Posterior cingulate gyrus (tissue), 11 donors: ENCODE results near the gene CD59.
A peak's percentile ranks its signal among the peaks of the same experiment; 100 is the strongest.
"Not testable (repeated sequence)": the region's sequence is repeated elsewhere in the genome, so short reads cannot be mapped to it uniquely, and the experiment has no call there.

Source experiments
- DNase-seq, 10 donors: peaks; one replicate each; pipeline versions ENCODE4 v3.0.0 to v3.0.0-alpha.2; 2020 to 2021; ENCODE audit warnings: mixed read lengths in 3 of 10
- intact Hi-C: fragments of 100-400 bp; cut with DNase I; formaldehyde crosslinking; loops from one replicate; pipeline ENCODE4 v1.15.1; 2023

Gene CD59

DNA sequence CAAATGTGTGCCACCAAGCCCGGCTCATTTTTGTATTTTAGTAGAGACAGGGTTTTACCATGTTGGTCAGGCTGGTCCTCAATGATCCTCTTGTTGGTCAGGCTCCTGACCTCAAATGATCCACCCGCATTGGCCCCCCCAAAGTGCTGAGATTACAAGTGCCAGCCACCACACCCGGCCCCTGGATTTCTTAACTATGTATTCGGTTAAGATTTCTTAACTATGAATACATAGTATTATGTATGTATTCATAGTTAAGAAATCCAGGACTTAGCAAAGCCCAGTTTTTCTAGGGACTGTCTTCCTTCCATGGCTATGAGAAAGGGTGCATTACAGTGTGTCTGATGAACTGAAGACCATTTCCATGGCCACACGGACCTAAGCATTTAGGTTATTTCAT, 37.3 kb downstream of the CD59 start:
- intact Hi-C loops = no loop called here
- no peak for DNase-seq

GRCh38 chr11:33697997-33698396, 38.2 kb downstream of the CD59 start:
- intact Hi-C loops = no loop called here
- no peak for DNase-seq

DNA sequence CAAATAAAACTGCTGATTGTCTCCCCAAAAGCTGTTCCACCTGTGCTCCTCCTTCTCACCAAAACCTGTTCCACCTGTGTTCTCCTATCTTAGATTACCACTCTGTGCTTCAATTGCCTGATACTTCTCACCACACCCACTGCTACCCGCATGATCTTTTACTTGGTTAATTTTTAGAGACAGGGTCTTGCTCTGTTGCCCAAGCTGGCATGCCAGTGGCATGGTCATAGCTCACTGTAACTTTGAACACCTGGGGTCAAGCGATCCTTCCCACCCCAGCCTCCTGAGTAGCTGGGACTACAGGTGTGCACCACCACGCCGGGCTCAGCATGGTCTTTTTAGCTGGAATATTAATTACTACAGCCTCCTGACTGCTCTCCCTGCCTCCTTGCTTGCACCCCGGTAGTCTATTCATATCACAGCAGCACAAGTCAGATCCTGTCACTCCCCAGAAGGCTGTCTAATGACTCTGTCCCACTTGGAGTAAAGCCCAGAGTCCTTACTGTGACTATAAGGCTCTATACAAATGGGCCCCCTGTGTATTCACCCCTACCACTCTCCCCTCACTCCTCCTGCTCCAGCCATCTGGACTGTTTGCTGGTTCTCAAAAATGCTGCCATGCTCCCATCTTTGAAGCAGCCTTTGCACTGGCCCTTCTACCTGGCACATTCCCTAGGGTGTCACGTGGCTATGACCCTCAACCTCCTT, 39.1 kb downstream of the CD59 start:
- no peak for DNase-seq
- intact Hi-C loops = no loop called here

- no peak for DNase-seq
- intact Hi-C loops = no loop called here
Measured at GRCh38 chr11:33696411-33696810, 39.8 kb downstream of the CD59 start.

- no peak for DNase-seq
- intact Hi-C loops = no loop called here
Measured at GRCh38 chr11:33695051-33695566, 41.1 kb downstream of the CD59 start.

DNA sequence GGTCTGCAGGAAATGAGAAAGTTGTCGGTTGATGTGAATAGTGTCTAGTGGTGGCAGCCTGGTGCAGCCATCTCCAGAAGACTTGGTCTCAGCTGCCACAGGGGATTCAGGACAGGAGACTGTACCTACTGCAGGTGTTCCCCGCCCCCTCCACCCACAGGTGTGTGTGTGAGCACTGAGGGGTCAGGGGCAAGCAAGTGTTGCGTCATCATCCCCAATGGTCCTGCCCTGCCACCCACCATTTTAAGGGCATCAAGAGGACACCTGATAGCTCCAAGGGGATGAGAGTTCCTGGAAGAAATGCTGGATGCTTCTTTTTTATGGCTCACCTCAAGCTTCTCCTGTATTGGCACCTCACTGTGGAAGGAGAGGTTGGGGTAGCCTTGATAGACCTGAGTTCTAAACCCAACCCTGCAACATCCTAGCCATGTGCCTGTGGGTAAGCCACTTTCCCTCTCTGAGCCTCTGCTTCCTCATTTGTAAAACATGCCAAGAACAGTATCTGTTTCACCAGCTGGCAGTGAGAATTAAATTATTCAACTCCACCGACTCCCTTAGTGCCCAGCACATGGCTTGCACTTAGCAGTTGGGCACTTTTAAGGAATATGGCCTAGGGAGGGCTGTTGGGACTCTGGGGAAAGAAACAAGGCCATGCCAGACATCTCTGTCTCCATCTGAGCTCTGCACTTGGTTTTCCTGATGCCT, 41.7 kb downstream of the CD59 start:
- intact Hi-C loops = loop anchor here (5.0 kb wide), 1 partner anchor 532 kb away; the partner anchor contains the start of gene CSTF3

DNA sequence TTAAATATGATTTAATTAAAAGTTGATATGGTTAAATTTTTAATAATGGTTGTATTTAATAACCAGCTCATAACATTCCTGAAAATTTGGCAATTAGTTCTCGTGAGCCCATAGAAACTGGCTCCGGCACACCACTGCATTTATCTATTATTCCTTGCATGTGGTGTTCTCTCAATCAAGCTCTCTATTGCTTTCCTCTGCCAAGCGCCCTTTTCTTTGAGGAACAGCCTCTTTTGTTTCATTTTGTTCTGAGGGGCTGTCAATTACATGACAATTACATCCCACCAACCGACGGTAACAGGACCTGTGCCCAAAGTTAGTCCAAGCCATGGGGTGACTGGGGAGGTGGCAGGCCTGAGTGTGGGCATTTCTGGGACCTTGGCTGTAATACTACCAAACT, 43.7 kb downstream of the CD59 start:
- DNase-seq = no peak
- intact Hi-C loops = loop anchor here (5.0 kb wide), 1 partner anchor 530 kb away; the partner anchor contains the start of gene CSTF3

More for the DNA sequence above, 41.7 kb downstream of the CD59 start:
- no peak for DNase-seq

DNA sequence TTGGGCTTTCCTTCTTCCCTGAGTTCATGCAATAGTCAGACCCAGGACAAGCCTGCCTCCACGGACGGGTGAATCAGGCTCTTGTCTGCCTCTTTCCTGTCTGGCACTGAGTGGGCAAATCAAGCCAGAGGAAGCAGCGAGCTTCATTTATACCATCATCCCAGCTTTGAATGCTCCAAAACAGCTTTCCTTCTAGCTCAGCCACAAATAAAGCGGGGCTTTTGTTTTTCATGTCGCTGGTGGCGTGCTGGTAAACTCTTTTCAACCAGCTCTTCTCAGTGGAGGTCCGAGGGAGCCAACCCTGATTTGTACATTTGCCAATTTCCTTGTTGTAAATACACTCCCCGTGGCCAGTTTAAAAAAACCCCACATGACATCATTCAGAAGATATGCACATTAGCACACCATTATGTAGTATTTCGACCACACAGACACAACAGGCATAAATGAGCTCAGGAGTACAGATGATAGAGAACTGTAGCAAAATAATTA, 44.2 kb downstream of the CD59 start:
- peak; percentile 37 to 94 (median 63) for DNase-seq

GRCh38 chr11:33691066-33691864, 45.0 kb downstream of the CD59 start:
- intact Hi-C loops = loop anchor here (5.0 kb wide), 1 partner anchor 529 kb away; the partner anchor contains the start of gene CSTF3

More for the DNA sequence above, 44.2 kb downstream of the CD59 start:
- intact Hi-C loops = loop anchor here (5.0 kb wide), 1 partner anchor 530 kb away; the partner anchor contains the start of gene CSTF3

DNA sequence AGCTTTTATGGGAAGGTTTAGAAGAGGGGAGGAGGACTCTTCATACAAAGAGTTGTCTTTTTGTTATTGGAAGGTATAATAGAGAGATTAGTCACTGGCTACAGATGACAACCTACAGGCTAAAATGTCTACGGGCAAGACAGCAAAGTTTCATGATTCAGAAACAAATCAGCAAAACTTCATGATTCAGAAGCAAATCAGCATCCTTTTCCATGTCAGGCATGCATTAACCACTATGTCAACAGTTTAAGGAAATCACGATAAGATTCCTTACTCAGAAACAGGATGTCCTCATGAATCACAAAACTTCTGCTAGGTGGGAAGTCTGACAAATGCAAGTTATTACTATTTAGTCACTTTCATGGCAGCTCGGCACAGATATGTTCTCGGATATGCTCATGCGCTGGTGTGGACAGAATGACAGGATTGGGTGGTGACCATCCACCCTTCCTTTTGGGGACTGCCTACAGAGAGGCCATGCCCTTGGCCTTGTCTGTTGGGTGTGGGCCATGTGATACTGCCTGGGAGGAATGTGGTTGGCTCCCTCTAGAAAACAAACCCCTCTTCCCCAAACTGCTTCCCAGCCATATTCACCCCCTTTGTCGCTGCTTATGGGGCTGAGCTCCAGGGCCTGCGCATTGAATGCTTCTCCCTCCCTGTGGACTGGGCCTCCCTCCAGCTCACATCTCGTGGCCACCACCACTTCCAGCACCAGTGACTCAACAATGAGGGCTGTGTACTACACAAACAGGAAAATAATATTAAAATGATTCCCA, 45.7 kb downstream of the CD59 start:
- intact Hi-C loops = loop anchor here (5.0 kb wide), 1 partner anchor 528 kb away; the partner anchor contains the start of gene CSTF3
- peak; percentile 40 to 93 (median 57) for DNase-seq

More at GRCh38 chr11:33691066-33691864, 45.0 kb downstream of the CD59 start:
- DNase-seq = no peak

- intact Hi-C loops = loop anchor here (2.0 to 10.0 kb wide), 2 partner anchors 65 to 147 kb away; no protein-coding TSS in a partner anchor
- DNase-seq = no peak
Measured at GRCh38 chr11:33689501-33689900, 46.7 kb downstream of the CD59 start.

DNA sequence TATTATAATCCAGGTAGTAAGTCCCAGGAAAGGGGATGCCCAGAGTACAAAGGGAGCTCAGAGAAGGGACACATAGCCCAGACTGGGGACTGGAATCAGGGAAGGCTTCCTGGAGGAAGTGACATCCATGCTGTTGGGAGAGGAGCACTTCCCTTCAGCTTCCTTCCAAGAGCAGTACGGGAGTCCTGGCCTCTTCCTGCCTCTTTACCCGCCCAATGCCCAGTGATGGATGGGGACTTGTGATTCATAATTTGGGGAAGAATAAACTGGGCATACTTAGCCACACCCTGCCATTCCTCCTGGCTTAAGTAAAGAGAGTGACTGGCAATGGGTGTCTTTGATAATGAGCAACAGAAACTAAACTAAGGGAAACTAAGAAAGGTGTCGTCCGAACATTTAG, 47.1 kb downstream of the CD59 start:
- DNase-seq = no peak
- intact Hi-C loops = loop anchor here (2.0 to 10.0 kb wide), 2 partner anchors 64 to 146 kb away; no protein-coding TSS in a partner anchor

- intact Hi-C loops = loop anchor here (1.0 to 10.0 kb wide), 3 partner anchors 63 to 326 kb away; no protein-coding TSS in a partner anchor
- peak in 4 of 10 donors; percentile 61 to 71 (median 66) for DNase-seq
Measured at GRCh38 chr11:33687733-33688479, 48.3 kb downstream of the CD59 start.

DNA sequence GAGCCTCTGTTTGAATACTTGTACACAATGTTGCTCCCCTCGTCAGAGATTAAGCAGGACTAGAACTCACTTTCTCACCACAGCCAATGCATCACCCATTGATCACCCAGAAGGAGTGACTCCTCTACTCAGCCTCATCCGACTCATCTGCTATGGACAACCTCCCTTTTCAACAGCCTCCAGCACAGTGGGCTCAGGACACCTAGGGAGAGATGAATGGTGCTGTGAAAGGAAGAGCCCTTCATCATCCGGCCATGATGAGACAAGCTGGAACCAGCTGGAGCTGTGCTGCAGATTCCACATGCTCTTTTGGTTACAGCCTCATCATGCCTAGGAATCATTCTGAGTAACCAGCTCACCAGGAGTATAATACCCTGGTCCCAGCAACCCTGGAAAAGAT, 51.1 kb downstream of the CD59 start:
- DNase-seq = no peak
- intact Hi-C loops = loop anchor here (10.0 kb wide), 1 partner anchor 60 kb away; no protein-coding TSS in a partner anchor

GRCh38 chr11:33684003-33684706, 52.1 kb downstream of the CD59 start:
- intact Hi-C loops = loop anchor here (10.0 kb wide), 1 partner anchor 59 kb away; no protein-coding TSS in a partner anchor
- no peak for DNase-seq

GRCh38 chr11:33682446-33682845, 53.8 kb downstream of the CD59 start:
- intact Hi-C loops = loop anchor here (10.0 kb wide), 1 partner anchor 58 kb away; no protein-coding TSS in a partner anchor
- no peak for DNase-seq

- intact Hi-C loops = loop anchor here (10.0 kb wide), 1 partner anchor 57 kb away; no protein-coding TSS in a partner anchor
- DNase-seq = no peak
Measured at GRCh38 chr11:33682019-33682418, 54.2 kb downstream of the CD59 start.

DNA sequence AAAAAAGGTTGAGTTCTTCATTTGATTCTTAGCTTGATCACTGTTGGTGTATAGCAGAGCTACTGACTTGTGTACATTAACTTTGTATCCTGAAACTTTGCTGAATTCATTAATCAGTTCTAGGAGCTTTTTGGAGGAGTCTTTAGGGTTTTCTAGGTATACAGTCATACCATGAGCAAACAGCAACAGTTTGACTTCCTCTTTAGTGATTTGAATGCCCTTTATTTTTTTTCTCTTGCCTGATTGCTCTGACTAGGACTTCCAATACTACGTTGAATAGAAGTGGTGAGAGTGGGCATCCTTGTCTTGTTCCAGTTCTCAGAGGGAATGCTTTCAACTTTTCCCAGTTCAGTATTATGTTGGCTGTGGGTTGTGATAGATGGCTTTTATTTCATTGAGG, 57.6 kb downstream of the CD59 start:
- DNase-seq = not testable (repeated sequence)

More for the DNA sequence above, 57.6 kb downstream of the CD59 start:
- intact Hi-C loops = not testable (repeated sequence)
